Measurements from ENCODE around the gene AGBL4.

The AGBL4 gene

DNA sequence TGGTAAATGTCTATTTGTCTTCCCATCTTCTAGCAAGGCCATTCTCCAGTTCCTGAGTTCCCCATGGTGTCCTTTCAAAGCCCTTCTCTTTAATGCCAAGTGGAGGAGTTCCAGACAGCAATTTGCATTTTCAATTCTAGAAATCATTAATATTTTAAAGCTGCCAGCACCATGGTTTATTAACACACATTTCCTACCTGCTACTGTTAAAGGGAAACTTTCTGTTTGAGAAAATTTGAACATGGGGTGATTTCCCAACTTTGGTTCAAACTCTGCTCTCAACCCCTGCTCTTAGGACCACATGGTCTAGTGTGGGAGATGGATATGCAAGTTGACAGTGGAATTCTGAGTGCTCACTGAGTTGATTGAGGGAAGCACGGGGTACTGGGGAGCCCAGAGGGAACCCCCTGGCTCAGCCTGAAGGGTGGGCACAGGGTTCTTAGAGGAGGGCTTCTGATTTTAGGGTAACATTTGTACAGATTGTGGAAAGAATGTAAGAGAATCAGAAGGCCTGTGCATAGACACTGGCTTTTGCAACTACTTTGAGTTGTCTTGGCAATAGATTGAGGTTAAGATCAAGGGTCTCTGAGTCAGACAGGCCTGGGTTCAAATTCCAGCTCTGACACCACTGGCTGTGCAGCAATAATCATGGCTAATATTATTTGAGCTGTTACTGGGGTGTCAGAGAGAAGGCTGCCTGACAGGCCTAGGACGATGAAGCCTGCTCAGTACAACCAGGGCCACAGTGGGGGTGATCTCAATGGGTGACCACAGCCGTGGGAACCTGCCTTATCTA is 1344.8 kb downstream of the AGBL4 start:
- DNase-seq (no peak), ATAC-seq (ENCODE audit: insufficient read depth, low read depth) (no peak)
- H2AFZ ChIP-seq (ENCODE audit: low read depth, low read length), result no peak overlapping the region
- H3K4me1 ChIP-seq (ENCODE audit: insufficient read depth, low read length), result no peaks in the 10 kb centered on the region
- TF ChIP-seq EZH2 (IDR thresholded peaks at IDR 0.05; ENCODE audit: borderline replicate concordance, low read depth, low read length, severe bottlenecking), result no peak
- TF ChIP-seq, protein P1, sequence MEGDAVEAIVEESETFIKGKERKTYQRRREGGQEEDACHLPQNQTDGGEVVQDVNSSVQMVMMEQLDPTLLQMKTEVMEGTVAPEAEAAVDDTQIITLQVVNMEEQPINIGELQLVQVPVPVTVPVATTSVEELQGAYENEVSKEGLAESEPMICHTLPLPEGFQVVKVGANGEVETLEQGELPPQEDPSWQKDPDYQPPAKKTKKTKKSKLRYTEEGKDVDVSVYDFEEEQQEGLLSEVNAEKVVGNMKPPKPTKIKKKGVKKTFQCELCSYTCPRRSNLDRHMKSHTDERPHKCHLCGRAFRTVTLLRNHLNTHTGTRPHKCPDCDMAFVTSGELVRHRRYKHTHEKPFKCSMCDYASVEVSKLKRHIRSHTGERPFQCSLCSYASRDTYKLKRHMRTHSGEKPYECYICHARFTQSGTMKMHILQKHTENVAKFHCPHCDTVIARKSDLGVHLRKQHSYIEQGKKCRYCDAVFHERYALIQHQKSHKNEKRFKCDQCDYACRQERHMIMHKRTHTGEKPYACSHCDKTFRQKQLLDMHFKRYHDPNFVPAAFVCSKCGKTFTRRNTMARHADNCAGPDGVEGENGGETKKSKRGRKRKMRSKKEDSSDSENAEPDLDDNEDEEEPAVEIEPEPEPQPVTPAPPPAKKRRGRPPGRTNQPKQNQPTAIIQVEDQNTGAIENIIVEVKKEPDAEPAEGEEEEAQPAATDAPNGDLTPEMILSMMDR (IDR thresholded peaks at IDR 0.05; ENCODE audit: borderline replicate concordance, extremely low read depth, low read length, poor library complexity, severe bottlenecking), result no peak
- no peaks in the 10 kb centered on the region for H3K36me3 ChIP-seq (ENCODE audit: insufficient read depth, low read length)
- H3K4me3 ChIP-seq (ENCODE audit: low read depth in 1 of 2, low read length in 2 of 2), result no peak overlapping the region
- no peaks in the 10 kb centered on the region for H4K20me1 ChIP-seq (ENCODE audit: insufficient read depth, low read length)
- H3K27ac ChIP-seq (ENCODE audit: low read length), result no peak overlapping the region
- no peak overlapping the region for H3K9ac ChIP-seq (ENCODE audit: low read depth, low read length)
- H3K4me2 ChIP-seq (ENCODE audit: insufficient read depth, low read length), result no peak overlapping the region
- H3K79me2 ChIP-seq (ENCODE audit: insufficient read depth, low read length), result no peaks in the 10 kb centered on the region
- peaks cover 11% of the 10 kb centered on the region for H3K27me3 ChIP-seq (ENCODE audit: insufficient read depth, low read length, poor library complexity)
- no peaks in the 10 kb centered on the region for H3K9me3 ChIP-seq (ENCODE audit: insufficient read depth, low read length, severe bottlenecking)

DNA sequence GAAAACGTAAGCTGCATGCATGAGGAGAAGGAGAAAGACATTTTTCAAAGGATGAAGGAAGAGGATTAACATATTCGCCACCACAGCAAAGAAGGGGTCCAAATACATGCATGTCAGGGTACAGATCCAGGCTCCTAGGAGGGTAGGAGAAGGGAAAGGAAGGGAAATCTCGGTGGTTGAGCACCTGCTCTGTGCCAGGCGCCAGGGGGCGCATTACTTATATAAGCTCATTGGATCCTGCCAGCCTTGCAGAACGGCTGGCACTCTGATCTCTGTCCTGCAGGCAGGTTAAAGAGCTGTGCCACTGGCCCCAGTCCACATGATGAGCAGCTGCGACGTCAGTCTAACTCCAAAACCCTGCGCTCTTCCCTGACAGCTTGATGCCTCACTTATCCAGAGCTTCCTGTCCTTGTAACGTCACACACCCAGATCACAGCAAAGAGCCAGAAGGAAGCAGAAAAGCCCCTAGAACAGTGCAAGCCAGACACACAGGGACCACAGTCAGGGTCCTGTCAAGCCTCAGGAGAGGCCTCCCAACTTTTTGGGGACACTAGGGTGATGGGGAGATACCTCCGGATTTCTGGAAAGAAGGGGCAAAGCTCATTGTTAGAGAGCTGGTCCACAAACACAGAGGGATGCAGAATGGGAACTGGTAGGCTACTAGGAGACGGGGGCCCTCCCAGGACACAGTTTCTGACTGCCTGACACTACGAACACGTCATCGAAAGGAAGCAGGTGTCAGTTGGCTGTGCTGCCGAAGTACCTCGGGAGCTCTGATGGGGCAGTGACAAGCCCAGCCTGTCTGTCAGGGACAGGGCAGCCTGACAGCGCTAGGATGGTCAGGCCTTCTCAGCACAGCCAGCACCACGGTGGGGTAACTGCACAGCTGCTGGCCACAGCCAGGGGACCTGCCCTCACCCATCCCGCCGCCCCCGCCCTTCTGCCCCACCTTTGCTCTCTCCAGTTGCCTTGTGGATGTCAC is 1346.2 kb downstream of the AGBL4 start:
- H3K27ac ChIP-seq (ENCODE audit: low read length), result no peak overlapping the region
- H2AFZ ChIP-seq (ENCODE audit: low read depth, low read length), result no peak overlapping the region
- no peaks in the 10 kb centered on the region for H3K79me2 ChIP-seq (ENCODE audit: insufficient read depth, low read length)
- no peak overlapping the region for H3K4me2 ChIP-seq (ENCODE audit: insufficient read depth, low read length)
- DNase-seq, result peak; percentile 52
- no peaks in the 10 kb centered on the region for H3K36me3 ChIP-seq (ENCODE audit: insufficient read depth, low read length)
- no peaks in the 10 kb centered on the region for H3K4me1 ChIP-seq (ENCODE audit: insufficient read depth, low read length)
- H3K4me3 ChIP-seq (ENCODE audit: low read depth in 1 of 2, low read length in 2 of 2), result no peak overlapping the region
- no peaks in the 10 kb centered on the region for H4K20me1 ChIP-seq (ENCODE audit: insufficient read depth, low read length)
- peaks cover 11% of the 10 kb centered on the region for H3K27me3 ChIP-seq (ENCODE audit: insufficient read depth, low read length, poor library complexity)
- peak; percentile 85 for ATAC-seq (ENCODE audit: insufficient read depth, low read depth)
- TF ChIP-seq EZH2 (IDR thresholded peaks at IDR 0.05; ENCODE audit: borderline replicate concordance, low read depth, low read length, severe bottlenecking), result no peak
- TF ChIP-seq, protein P1 (IDR thresholded peaks at IDR 0.05; ENCODE audit: borderline replicate concordance, extremely low read depth, low read length, poor library complexity, severe bottlenecking), result peak; percentile 77
- H3K9ac ChIP-seq (ENCODE audit: low read depth, low read length), result no peak overlapping the region
- no peaks in the 10 kb centered on the region for H3K9me3 ChIP-seq (ENCODE audit: insufficient read depth, low read length, severe bottlenecking)

DNA sequence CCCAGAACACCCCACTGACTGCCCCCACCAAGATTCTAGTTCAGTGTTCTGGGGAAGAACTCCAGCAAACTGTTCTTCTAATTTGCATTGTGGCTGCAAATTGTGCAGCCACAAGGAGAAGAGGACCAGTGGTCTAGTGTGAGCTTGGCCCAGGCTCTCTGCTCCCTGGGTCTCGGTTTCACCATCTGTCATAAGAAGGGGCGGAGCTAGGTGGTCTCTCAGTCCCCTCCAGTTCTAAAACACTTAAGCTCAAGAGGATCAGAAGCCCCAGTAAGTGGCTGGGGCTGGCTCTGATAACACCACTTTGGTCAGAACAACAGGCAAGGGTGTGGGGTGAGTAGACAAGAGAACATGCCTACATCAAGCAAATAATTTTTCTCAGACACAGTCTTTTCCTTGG is 1346.9 kb downstream of the AGBL4 start:
- DNase-seq, result no peak
- Histone ChIP-seq H3K79me2 (ENCODE audit: insufficient read depth, low read length) (no peaks in the 10 kb centered on the region), H3K4me2 (ENCODE audit: insufficient read depth, low read length) (no peak overlapping the region), H3K9ac (ENCODE audit: low read depth, low read length) (no peak overlapping the region), H3K4me3 (ENCODE audit: low read depth in 1 of 2, low read length in 2 of 2) (no peak overlapping the region), H3K27ac (ENCODE audit: low read length) (no peak overlapping the region), H4K20me1 (ENCODE audit: insufficient read depth, low read length) (no peaks in the 10 kb centered on the region), H3K27me3 (ENCODE audit: insufficient read depth, low read length, poor library complexity) (peaks cover 11% of the 10 kb centered on the region), H3K4me1 (ENCODE audit: insufficient read depth, low read length) (no peaks in the 10 kb centered on the region), H3K9me3 (ENCODE audit: insufficient read depth, low read length, severe bottlenecking) (no peaks in the 10 kb centered on the region), H3K36me3 (ENCODE audit: insufficient read depth, low read length) (no peaks in the 10 kb centered on the region), H2AFZ (ENCODE audit: low read depth, low read length) (no peak overlapping the region)
- ATAC-seq (ENCODE audit: insufficient read depth, low read depth), result no peak
- no peak for TF ChIP-seq EZH2 (IDR thresholded peaks at IDR 0.05; ENCODE audit: borderline replicate concordance, low read depth, low read length, severe bottlenecking)
- TF ChIP-seq, protein P1 (IDR thresholded peaks at IDR 0.05; ENCODE audit: borderline replicate concordance, extremely low read depth, low read length, poor library complexity, severe bottlenecking), result no peak
